Neural cell (in vitro differentiated cells): ENCODE results near the gene CAMK2A.
"Not testable (repeated sequence)": the region's sequence is repeated elsewhere in the genome, so short reads cannot be mapped to it uniquely, and the experiment has no call there.

Experiments
- CTCF ChIP-seq: fragments of 450-650 bp; IDR thresholded peaks from 2 replicates; pipeline ENCODE4 v1.5.1; 2014; ENCODE audit warnings: antibody characterized with exemption, mild to moderate bottlenecking, moderate library complexity; ENCODE audit not compliant: poor library complexity, severe bottlenecking
- EP300 ChIP-seq: fragments of 450-650 bp; conservative IDR thresholded peaks from 2 replicates; pipeline ENCODE4 v1.6.1; 2014; ENCODE audit warnings: antibody characterized with exemption, mild to moderate bottlenecking, moderate library complexity; ENCODE audit not compliant: poor library complexity, severe bottlenecking
- EZH2 ChIP-seq: fragments of 200-600, 300-800 bp; shearing (Covaris generic), sonication (generic); IDR thresholded peaks from 2 replicates; pipeline ENCODE4 v1.6.1; 2014; ENCODE audit warnings: antibody characterized with exemption, low read length, borderline replicate concordance, mild to moderate bottlenecking; ENCODE audit not compliant: insufficient read depth, poor library complexity, severe bottlenecking
- MXI1 ChIP-seq: fragments of 450-650 bp; conservative IDR thresholded peaks from 2 replicates; pipeline ENCODE4 v1.6.1; 2014; ENCODE audit warnings: antibody characterized with exemption, mild to moderate bottlenecking; ENCODE audit not compliant: poor library complexity, severe bottlenecking
- POLR2AphosphoS5 ChIP-seq: IDR thresholded peaks from 2 replicates; pipeline ENCODE4 v1.6.1; 2012
- RAD21 ChIP-seq: fragments of 450-650 bp; conservative IDR thresholded peaks from 2 replicates; pipeline ENCODE4 v1.6.1; 2014; ENCODE audit warnings: antibody characterized with exemption, mild to moderate bottlenecking, moderate library complexity
- REST ChIP-seq: IDR thresholded peaks from 2 replicates; pipeline ENCODE4 v1.6.1; 2012; ENCODE audit warnings: borderline replicate concordance
- TAF1 ChIP-seq: IDR thresholded peaks from 2 replicates; pipeline ENCODE4 v1.6.1; 2012; ENCODE audit warnings: low read depth

- TF ChIP-seq CTCF, EZH2, EP300, POLR2AphosphoS5, TAF1, RAD21, REST, MXI1: not testable (repeated sequence)
Measured at GRCh38 chr5:150248493-150248892, 41.1 kb downstream of the CAMK2A start.
